Measurements from ENCODE around the gene RAMP1.
A peak's percentile ranks its signal among the peaks of the same experiment; 100 is the strongest.
"Not testable (repeated sequence)": the region's sequence is repeated elsewhere in the genome, so short reads cannot be mapped to it uniquely, and the experiment has no call there.

RAMP1 gene

DNA sequence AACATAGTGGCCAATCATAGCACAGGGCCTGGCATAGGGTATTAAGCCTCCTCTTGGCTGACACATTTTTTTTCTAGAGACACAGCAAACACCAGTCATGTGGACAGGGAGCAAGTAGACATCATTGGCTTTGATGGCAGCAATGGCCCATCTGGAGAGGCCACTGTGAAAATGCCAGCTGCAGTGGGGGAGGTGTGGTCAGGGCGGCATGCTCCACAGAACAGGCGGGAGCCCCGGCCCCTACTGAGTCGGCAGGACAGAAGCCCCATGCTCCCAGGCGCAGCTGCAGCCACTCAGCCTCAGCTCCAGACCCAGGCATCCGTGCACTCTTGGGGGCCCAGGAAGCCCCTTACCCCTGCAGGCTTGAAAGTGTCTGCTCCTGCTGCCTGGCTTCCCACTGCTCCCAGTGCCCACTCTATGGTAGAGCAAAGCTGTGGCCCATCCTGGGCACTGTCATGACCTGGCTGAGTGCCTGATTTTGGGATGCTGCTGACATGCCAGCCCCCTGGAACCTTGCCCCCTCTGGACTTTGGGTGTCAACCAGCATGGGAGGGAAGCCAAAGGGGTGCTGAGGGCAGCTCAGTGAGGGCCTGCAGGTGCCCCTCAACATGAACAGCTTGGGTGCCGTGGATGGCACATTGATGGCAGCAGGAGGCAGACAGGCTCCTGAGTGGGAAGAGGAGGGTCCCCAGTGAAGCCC, 84.1 kb downstream of the RAMP1 start:
- TF ChIP-seq, protein P1, sequence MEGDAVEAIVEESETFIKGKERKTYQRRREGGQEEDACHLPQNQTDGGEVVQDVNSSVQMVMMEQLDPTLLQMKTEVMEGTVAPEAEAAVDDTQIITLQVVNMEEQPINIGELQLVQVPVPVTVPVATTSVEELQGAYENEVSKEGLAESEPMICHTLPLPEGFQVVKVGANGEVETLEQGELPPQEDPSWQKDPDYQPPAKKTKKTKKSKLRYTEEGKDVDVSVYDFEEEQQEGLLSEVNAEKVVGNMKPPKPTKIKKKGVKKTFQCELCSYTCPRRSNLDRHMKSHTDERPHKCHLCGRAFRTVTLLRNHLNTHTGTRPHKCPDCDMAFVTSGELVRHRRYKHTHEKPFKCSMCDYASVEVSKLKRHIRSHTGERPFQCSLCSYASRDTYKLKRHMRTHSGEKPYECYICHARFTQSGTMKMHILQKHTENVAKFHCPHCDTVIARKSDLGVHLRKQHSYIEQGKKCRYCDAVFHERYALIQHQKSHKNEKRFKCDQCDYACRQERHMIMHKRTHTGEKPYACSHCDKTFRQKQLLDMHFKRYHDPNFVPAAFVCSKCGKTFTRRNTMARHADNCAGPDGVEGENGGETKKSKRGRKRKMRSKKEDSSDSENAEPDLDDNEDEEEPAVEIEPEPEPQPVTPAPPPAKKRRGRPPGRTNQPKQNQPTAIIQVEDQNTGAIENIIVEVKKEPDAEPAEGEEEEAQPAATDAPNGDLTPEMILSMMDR (IDR thresholded peaks at IDR 0.05; ENCODE audit: low read depth, low read length), result no peak

DNA sequence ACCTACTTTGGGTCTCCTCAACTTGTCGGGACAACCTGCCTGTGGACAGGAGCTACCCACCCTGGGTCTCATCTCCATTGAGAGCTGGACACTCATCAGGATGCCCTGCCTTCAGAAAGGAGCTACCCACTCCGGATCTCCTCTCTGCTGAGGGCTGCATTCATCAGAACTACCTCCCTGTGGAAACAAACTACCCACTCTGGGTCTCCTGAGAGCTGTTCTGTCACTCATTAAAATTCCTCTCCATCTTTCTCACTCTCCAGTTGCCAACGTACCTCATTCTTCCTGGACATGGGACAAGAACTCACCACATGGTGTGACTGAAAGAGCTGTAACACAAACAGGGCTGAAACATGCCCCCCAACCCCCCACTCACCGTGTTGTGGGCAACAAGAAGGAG, 84.9 kb downstream of the RAMP1 start:
- no peak for DNase-seq (ENCODE audit: low read depth in 2 of 2)
- TF ChIP-seq, protein P1 (IDR thresholded peaks at IDR 0.05; ENCODE audit: low read depth, low read length), result no peak
- no peak overlapping the region for H3K4me3 ChIP-seq (replicated peaks in 1 of 2; ENCODE audit: low read depth in 2 of 2, low read length in 2 of 2)

More for the DNA sequence above, 84.1 kb downstream of the RAMP1 start:
- DNase-seq (ENCODE audit: low read depth in 2 of 2), result no peak
- H3K4me3 ChIP-seq (replicated peaks in 1 of 2; ENCODE audit: low read depth in 2 of 2, low read length in 2 of 2), result no peak overlapping the region

DNA sequence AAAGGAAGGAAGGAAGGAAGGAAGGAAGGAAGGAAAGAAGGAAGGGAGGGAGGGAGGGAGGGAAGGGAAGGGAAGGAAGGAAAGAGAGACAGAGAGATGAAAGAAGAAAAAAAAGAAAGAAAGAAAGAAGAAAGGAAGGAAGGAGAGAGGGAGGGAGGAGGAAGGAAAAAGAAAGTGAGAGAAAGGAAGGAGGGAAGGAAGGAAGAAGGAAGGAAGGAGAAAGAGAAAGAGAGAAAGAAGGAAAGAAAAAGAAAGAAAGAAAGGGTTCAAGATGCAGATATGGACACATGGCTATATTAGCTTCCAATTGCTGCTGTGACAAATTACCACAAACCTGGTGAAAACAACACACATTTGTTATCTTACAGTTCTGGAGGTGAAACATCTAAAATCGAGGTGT, 87.0 kb downstream of the RAMP1 start:
- TF ChIP-seq, protein P1 (IDR thresholded peaks at IDR 0.05; ENCODE audit: low read depth, low read length), result no peak

DNA sequence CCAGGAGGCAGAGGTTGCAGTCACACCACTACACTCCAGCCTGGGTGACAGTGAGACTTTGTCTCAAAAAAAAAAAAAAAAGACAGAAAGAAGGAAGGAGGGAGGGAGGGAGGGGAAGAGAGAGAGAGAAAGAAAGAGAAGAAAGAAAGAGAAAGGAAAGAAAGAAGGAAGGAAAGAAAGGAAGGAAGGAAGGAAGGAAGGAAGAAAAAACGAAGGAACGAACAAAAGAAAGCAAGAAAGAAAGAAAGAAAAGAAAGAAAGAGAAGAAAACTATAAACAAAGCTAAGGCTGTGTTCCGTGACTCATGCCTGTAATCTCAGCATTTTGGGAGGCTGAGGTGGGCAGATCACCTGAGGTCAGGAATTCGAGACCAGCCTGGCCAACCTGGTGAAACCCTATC, 91.9 kb downstream of the RAMP1 start:
- DNase-seq (ENCODE audit: low read depth in 2 of 2); H3K4me3 ChIP-seq (replicated peaks in 1 of 2; ENCODE audit: low read depth in 2 of 2, low read length in 2 of 2): not testable (repeated sequence)

More for the DNA sequence above, 87.0 kb downstream of the RAMP1 start:
- no peak for DNase-seq (ENCODE audit: low read depth in 2 of 2)
- no peak overlapping the region for H3K4me3 ChIP-seq (replicated peaks in 1 of 2; ENCODE audit: low read depth in 2 of 2, low read length in 2 of 2)

DNA sequence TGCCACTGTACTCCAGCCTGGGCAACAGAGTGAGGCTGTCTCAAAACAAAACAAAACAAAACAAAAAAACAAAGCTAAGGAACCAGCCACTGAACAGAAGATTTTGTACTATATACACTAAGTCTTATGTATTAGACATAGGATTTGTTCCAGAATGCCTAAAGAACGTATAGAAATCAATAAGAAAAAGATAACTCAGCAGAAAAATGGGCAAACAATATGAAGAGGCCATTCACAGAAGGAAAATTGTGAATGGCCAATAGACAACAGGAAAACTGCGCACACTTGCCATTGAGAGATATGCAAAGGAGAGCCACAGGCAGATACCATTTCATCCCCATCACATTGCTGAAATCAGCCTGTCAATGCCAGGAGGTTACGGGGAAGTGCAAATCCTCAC, 92.5 kb downstream of the RAMP1 start:
- TF ChIP-seq, protein P1 (IDR thresholded peaks at IDR 0.05; ENCODE audit: low read depth, low read length), result no peak
- DNase-seq (ENCODE audit: low read depth in 2 of 2), result no peak
- H3K4me3 ChIP-seq (replicated peaks in 1 of 2; ENCODE audit: low read depth in 2 of 2, low read length in 2 of 2), result no peak overlapping the region

DNA sequence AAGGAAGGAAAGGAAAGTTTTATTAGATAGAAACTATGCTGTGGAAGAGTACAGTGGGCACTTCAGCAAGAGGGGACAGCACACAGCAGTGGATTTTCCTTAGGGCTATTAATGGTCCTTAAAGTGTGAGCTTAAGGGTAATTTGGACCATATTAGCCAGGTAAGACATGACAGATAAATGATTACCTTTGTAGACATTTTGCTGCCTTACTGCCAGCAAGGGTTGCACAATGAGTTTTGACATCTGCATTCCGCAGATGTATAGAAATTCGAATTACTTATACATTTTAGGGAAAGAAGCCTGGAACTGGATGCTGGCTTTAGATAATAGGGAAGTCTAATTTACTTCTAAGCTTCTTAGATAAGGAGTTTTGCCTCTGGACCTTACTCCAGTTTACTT, 93.4 kb downstream of the RAMP1 start:
- TF ChIP-seq, protein P1 (IDR thresholded peaks at IDR 0.05; ENCODE audit: low read depth, low read length), result no peak
- DNase-seq (ENCODE audit: low read depth in 2 of 2), result no peak

DNA sequence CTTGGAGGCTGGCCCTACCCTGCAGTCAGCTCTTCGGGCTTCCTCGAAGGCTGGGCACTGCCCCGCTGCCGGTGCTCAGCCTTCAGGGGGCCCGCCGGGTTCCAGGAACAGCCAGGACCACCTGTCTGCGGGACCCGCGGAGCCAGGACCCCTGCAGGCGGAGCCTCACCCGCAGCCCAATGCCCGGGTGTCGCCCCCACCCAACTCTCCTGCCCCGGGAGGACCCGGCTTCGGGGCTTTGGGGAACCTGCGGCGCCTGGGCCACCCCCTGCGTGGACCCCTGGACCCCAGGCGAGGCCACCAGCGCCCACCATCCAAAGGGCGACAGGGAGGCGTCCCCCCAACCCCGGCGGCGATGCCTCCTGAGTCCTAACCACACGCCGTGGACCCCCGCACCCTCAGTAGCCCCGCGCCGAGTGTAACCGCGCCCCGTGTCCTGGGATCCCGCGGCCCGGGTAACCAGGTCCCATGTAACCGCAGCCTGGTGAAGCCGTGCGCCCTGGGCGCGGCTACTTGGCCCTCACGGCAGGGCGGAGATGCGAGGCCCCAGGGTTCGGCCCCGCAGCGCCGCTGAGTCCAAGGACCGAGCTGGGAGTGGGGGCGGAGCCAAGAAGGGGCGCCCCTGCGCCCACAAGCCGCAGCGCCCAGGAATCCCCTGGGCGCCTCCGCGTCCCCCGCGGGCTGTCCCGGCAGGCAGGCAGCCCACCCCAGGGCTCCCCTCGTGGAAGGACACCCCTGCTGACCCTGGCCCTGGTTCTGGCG, 96.4 kb downstream of the RAMP1 start:
- no peak for DNase-seq (ENCODE audit: low read depth in 2 of 2)
- TF ChIP-seq, protein P1 (IDR thresholded peaks at IDR 0.05; ENCODE audit: low read depth, low read length), result no peak

More for the DNA sequence above, 93.4 kb downstream of the RAMP1 start:
- no peak overlapping the region for H3K4me3 ChIP-seq (replicated peaks in 1 of 2; ENCODE audit: low read depth in 2 of 2, low read length in 2 of 2)

More for the DNA sequence above, 96.4 kb downstream of the RAMP1 start:
- peak overlapping the region; percentile 21 to 30 for H3K4me3 ChIP-seq (replicated peaks in 1 of 2; ENCODE audit: low read depth in 2 of 2, low read length in 2 of 2)

Measured in cardiac fibroblast (primary cell).